Neural cell (in vitro differentiated cells): ENCODE results near the gene SLC27A2.

Source experiments
- EP300 ChIP-seq: fragments of 450-650 bp; conservative IDR thresholded peaks from 2 replicates; pipeline ENCODE4 v1.6.1; 2014; ENCODE audit warnings: antibody characterized with exemption, mild to moderate bottlenecking, moderate library complexity; ENCODE audit not compliant: poor library complexity, severe bottlenecking
- EZH2 ChIP-seq: fragments of 200-600, 300-800 bp; shearing (Covaris generic), sonication (generic); IDR thresholded peaks from 2 replicates; pipeline ENCODE4 v1.6.1; 2014; ENCODE audit warnings: antibody characterized with exemption, low read length, borderline replicate concordance, mild to moderate bottlenecking; ENCODE audit not compliant: insufficient read depth, poor library complexity, severe bottlenecking
- POLR2AphosphoS5 ChIP-seq: IDR thresholded peaks from 2 replicates; pipeline ENCODE4 v1.6.1; 2012
- TAF1 ChIP-seq: IDR thresholded peaks from 2 replicates; pipeline ENCODE4 v1.6.1; 2012; ENCODE audit warnings: low read depth
- TF ChIP-seq, protein P1 (sequence below): fragments of 450-650 bp; IDR thresholded peaks from 2 replicates; pipeline ENCODE4 v1.5.1; 2014; ENCODE audit warnings: antibody characterized with exemption, mild to moderate bottlenecking, moderate library complexity; ENCODE audit not compliant: poor library complexity, severe bottlenecking
- TF ChIP-seq, protein P2 (sequence below): IDR thresholded peaks from 2 replicates; pipeline ENCODE4 v1.6.1; 2012; ENCODE audit warnings: borderline replicate concordance

DNA sequence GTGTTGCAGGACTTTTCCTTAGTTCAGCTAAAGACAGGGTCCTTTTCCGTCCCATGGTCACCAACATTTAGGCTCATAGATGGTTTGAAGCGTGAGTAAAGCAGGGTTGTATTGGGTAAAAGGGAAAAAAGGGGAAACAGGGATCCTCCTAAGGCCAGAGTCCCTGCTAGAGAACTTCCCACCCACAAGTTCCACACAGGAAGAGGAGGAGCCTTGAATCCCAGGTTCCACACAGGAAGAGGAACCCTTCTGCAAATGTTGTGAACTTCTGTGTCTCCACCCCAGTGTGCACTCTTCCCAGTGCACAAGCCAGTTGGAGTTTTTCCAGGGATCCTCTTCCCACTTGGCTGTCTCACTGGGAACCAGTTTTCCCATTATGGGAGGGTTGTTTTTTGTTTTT lies 35.4 kb upstream of the SLC27A2 start:
- TF ChIP-seq, protein P1, sequence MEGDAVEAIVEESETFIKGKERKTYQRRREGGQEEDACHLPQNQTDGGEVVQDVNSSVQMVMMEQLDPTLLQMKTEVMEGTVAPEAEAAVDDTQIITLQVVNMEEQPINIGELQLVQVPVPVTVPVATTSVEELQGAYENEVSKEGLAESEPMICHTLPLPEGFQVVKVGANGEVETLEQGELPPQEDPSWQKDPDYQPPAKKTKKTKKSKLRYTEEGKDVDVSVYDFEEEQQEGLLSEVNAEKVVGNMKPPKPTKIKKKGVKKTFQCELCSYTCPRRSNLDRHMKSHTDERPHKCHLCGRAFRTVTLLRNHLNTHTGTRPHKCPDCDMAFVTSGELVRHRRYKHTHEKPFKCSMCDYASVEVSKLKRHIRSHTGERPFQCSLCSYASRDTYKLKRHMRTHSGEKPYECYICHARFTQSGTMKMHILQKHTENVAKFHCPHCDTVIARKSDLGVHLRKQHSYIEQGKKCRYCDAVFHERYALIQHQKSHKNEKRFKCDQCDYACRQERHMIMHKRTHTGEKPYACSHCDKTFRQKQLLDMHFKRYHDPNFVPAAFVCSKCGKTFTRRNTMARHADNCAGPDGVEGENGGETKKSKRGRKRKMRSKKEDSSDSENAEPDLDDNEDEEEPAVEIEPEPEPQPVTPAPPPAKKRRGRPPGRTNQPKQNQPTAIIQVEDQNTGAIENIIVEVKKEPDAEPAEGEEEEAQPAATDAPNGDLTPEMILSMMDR = no peak
- TF ChIP-seq, protein P2, sequence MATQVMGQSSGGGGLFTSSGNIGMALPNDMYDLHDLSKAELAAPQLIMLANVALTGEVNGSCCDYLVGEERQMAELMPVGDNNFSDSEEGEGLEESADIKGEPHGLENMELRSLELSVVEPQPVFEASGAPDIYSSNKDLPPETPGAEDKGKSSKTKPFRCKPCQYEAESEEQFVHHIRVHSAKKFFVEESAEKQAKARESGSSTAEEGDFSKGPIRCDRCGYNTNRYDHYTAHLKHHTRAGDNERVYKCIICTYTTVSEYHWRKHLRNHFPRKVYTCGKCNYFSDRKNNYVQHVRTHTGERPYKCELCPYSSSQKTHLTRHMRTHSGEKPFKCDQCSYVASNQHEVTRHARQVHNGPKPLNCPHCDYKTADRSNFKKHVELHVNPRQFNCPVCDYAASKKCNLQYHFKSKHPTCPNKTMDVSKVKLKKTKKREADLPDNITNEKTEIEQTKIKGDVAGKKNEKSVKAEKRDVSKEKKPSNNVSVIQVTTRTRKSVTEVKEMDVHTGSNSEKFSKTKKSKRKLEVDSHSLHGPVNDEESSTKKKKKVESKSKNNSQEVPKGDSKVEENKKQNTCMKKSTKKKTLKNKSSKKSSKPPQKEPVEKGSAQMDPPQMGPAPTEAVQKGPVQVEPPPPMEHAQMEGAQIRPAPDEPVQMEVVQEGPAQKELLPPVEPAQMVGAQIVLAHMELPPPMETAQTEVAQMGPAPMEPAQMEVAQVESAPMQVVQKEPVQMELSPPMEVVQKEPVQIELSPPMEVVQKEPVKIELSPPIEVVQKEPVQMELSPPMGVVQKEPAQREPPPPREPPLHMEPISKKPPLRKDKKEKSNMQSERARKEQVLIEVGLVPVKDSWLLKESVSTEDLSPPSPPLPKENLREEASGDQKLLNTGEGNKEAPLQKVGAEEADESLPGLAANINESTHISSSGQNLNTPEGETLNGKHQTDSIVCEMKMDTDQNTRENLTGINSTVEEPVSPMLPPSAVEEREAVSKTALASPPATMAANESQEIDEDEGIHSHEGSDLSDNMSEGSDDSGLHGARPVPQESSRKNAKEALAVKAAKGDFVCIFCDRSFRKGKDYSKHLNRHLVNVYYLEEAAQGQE = no peak
- no peak for TF ChIP-seq EZH2
- TF ChIP-seq TAF1 = no peak
- TF ChIP-seq POLR2AphosphoS5 = no peak
- TF ChIP-seq EP300 = no peak
